ENCODE data around the gene NRF1.

DNA sequence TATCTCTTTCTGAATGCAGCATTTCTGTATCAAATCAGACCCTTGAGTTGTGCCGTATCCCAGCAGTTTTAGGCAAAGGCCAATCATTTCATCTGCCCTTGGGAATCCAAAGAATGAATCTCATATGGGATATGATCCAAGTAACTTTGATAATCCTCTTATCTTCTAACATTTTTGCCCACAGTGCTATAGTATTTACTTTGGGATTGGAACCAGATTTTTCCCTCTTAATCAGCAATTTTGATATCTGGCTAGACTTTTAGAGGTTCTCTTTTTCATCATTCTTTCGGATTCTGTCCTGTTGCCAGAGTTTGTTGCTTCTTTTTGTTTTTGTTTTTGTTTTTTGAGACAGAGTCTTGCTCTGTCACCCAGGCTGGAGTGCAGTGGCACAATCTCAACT lies 118.0 kb downstream of the NRF1 start:
- TF ChIP-seq, protein P1, sequence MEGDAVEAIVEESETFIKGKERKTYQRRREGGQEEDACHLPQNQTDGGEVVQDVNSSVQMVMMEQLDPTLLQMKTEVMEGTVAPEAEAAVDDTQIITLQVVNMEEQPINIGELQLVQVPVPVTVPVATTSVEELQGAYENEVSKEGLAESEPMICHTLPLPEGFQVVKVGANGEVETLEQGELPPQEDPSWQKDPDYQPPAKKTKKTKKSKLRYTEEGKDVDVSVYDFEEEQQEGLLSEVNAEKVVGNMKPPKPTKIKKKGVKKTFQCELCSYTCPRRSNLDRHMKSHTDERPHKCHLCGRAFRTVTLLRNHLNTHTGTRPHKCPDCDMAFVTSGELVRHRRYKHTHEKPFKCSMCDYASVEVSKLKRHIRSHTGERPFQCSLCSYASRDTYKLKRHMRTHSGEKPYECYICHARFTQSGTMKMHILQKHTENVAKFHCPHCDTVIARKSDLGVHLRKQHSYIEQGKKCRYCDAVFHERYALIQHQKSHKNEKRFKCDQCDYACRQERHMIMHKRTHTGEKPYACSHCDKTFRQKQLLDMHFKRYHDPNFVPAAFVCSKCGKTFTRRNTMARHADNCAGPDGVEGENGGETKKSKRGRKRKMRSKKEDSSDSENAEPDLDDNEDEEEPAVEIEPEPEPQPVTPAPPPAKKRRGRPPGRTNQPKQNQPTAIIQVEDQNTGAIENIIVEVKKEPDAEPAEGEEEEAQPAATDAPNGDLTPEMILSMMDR (IDR thresholded peaks at IDR 0.05), result no peak
- TF ChIP-seq POLR2A (IDR thresholded peaks at IDR 0.05), result no peak

Measured in thyroid gland (tissue), 4 donors.